ENCODE measurements around the gene HLA-DMB. TPM values are rescaled to one million over a fixed set of nuclear protein-coding genes. Genes with fewer than 3 reads are reported as not detected.

The HLA-DMB gene
- total and polyA plus RNA-seq, 2 experiments from 2014 or later = not detected

DNA sequence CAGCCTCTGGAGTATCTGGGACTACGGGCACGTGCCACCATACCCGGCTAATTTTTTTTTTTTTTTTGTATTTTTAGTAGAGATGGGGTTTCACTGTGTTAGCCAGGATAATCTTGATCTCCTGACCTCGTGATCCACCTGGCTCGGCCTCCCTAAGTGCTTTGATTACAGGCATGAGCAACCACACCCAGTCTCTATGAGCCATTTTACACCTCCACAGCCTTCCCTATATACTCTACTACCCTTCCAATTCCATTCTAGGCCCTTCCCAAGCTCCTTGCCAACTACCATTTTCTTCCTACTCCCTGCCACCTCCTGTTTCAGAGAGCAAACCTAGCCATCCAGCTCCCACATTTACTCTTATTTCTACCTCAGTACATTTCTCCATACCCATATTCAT is 19.7 kb upstream of the HLA-DMB start:
- 97 to 98% methylated on average over 5 of the region's 5 CpGs for WGBS, 2 experiments (ENCODE audit: low coverage in 1 of 2, low lambda C conversion rate in 2 of 2, missing lambda C conversion rate in 2 of 2)
- H3K27ac ChIP-seq = no peak overlapping the region
- H3K79me2 ChIP-seq (ENCODE audit: insufficient read depth) = peaks cover 50% of the 10 kb centered on the region
- no peaks in the 10 kb centered on the region for H3K9me3 ChIP-seq (ENCODE audit: low read depth)
- H3K9ac ChIP-seq = no peak overlapping the region
- H3K4me3 ChIP-seq = no peak overlapping the region
- no peaks in the 10 kb centered on the region for H3K9me2 ChIP-seq (ENCODE audit: insufficient read depth)
- H3K4me2 ChIP-seq (ENCODE audit: unreplicated experiment) = no peak overlapping the region
- no peaks in the 10 kb centered on the region for H3K36me3 ChIP-seq (ENCODE audit: low read depth)
- no peak overlapping the region for H2AFZ ChIP-seq
- in situ Hi-C loops (cut with MboI) = no loop called here
- H4K20me1 ChIP-seq (ENCODE audit: insufficient read depth) = no peaks in the 10 kb centered on the region
- no peak for DNase-seq
- no peaks in the 10 kb centered on the region for H3F3A ChIP-seq (ENCODE audit: insufficient read depth)
- peaks cover 1% of the 10 kb centered on the region; the same call in 1 of the 2 replicates for H3K4me1 ChIP-seq (ENCODE audit: insufficient read depth)
- TF ChIP-seq EZH2phosphoT487 (IDR thresholded peaks at IDR 0.05; ENCODE audit: insufficient read depth, low read depth) (no peak), EZH2 (IDR thresholded peaks at IDR 0.05; ENCODE audit: insufficient read depth, poor library complexity, severe bottlenecking) (no peak)
- H3K27me3 ChIP-seq (replicated peaks; ENCODE audit: insufficient read depth) = no peaks in the 10 kb centered on the region

- no peaks in the 10 kb centered on the region for H3K27me3 ChIP-seq (replicated peaks; ENCODE audit: insufficient read depth)
- H3K9me3 ChIP-seq (ENCODE audit: low read depth) = no peaks in the 10 kb centered on the region
- H3K4me1 ChIP-seq (ENCODE audit: insufficient read depth) = peaks cover 4% of the 10 kb centered on the region; the same call in 1 of the 2 replicates
- H3K4me2 ChIP-seq (ENCODE audit: unreplicated experiment) = no peak overlapping the region
- no peak for DNase-seq
- TF ChIP-seq EZH2phosphoT487 (IDR thresholded peaks at IDR 0.05; ENCODE audit: insufficient read depth, low read depth) (no peak), EZH2 (IDR thresholded peaks at IDR 0.05; ENCODE audit: insufficient read depth, poor library complexity, severe bottlenecking) (no peak)
- WGBS, 2 experiments (ENCODE audit: low coverage in 1 of 2, low lambda C conversion rate in 2 of 2, missing lambda C conversion rate in 2 of 2) = 92 to 98% methylated on average over 2 of the region's 2 CpGs
- H3K4me3 ChIP-seq = no peak overlapping the region
- no peaks in the 10 kb centered on the region for H3K36me3 ChIP-seq (ENCODE audit: low read depth)
- H3K79me2 ChIP-seq (ENCODE audit: insufficient read depth) = peaks cover 6% of the 10 kb centered on the region
- no peaks in the 10 kb centered on the region for H3K9me2 ChIP-seq (ENCODE audit: insufficient read depth)
- no peak overlapping the region for H2AFZ ChIP-seq
- in situ Hi-C loops (cut with MboI) = no loop called here
- H3F3A ChIP-seq (ENCODE audit: insufficient read depth) = 0 out of 2 replicates have a peak, but pooled peaks cover 12% of the 10 kb centered on the region
- H3K27ac ChIP-seq = no peak overlapping the region
- no peak overlapping the region for H3K9ac ChIP-seq
- no peaks in the 10 kb centered on the region for H4K20me1 ChIP-seq (ENCODE audit: insufficient read depth)
These were observed 15.3 kb upstream of the HLA-DMB start for GRCh38 chr6:32956176-32956575.

GRCh38 chr6:32954986-32955802 is 14.4 kb upstream of the HLA-DMB start:
- Histone ChIP-seq H3K4me1 (ENCODE audit: insufficient read depth) (peaks cover 4% of the 10 kb centered on the region; the same call in 1 of the 2 replicates), H3K27me3 (replicated peaks; ENCODE audit: insufficient read depth) (no peaks in the 10 kb centered on the region), H4K20me1 (ENCODE audit: insufficient read depth) (no peaks in the 10 kb centered on the region), H3K9me3 (ENCODE audit: low read depth) (no peaks in the 10 kb centered on the region), H3K79me2 (ENCODE audit: insufficient read depth) (no peaks in the 10 kb centered on the region), H3F3A (ENCODE audit: insufficient read depth) (0 out of 2 replicates have a peak, but pooled peaks cover 12% of the 10 kb centered on the region), H2AFZ (no peak overlapping the region), H3K27ac (no peak overlapping the region), H3K9me2 (ENCODE audit: insufficient read depth) (no peaks in the 10 kb centered on the region), H3K4me2 (ENCODE audit: unreplicated experiment) (no peak overlapping the region), H3K4me3 (no peak overlapping the region), H3K9ac (no peak overlapping the region), H3K36me3 (ENCODE audit: low read depth) (no peaks in the 10 kb centered on the region)
- WGBS, 2 experiments (ENCODE audit: low coverage in 1 of 2, low lambda C conversion rate in 2 of 2, missing lambda C conversion rate in 2 of 2) = 30 to 38% methylated on average over 3 of the region's 3 CpGs
- peak; percentile 54 for DNase-seq
- TF ChIP-seq EZH2 (IDR thresholded peaks at IDR 0.05; ENCODE audit: insufficient read depth, poor library complexity, severe bottlenecking) (no peak), EZH2phosphoT487 (IDR thresholded peaks at IDR 0.05; ENCODE audit: insufficient read depth, low read depth) (no peak)
- in situ Hi-C loops (cut with MboI) = no loop called here

- no peak for DNase-seq
- H3K4me3 ChIP-seq = no peak overlapping the region
- no peak overlapping the region for H3K9ac ChIP-seq
- H4K20me1 ChIP-seq (ENCODE audit: insufficient read depth) = no peaks in the 10 kb centered on the region
- H3K9me3 ChIP-seq (ENCODE audit: low read depth) = no peaks in the 10 kb centered on the region
- no peak overlapping the region for H3K4me2 ChIP-seq (ENCODE audit: unreplicated experiment)
- 0 out of 2 replicates have a peak, but pooled peaks cover 12% of the 10 kb centered on the region for H3F3A ChIP-seq (ENCODE audit: insufficient read depth)
- H3K27me3 ChIP-seq (replicated peaks; ENCODE audit: insufficient read depth) = no peaks in the 10 kb centered on the region
- H2AFZ ChIP-seq = no peak overlapping the region
- in situ Hi-C loops (cut with MboI) = no loop called here
- H3K79me2 ChIP-seq (ENCODE audit: insufficient read depth) = no peaks in the 10 kb centered on the region
- WGBS, 2 experiments (ENCODE audit: low coverage in 1 of 2, low lambda C conversion rate in 2 of 2, missing lambda C conversion rate in 2 of 2) = 91 to 96% methylated on average over 4 of the region's 4 CpGs
- TF ChIP-seq EZH2 (IDR thresholded peaks at IDR 0.05; ENCODE audit: insufficient read depth, poor library complexity, severe bottlenecking) = no peak
- no peak for TF ChIP-seq EZH2phosphoT487 (IDR thresholded peaks at IDR 0.05; ENCODE audit: insufficient read depth, low read depth)
- no peaks in the 10 kb centered on the region for H3K36me3 ChIP-seq (ENCODE audit: low read depth)
- no peak overlapping the region for H3K27ac ChIP-seq
- peaks cover 4% of the 10 kb centered on the region; the same call in 1 of the 2 replicates for H3K4me1 ChIP-seq (ENCODE audit: insufficient read depth)
- H3K9me2 ChIP-seq (ENCODE audit: insufficient read depth) = no peaks in the 10 kb centered on the region
These were observed 13.4 kb upstream of the HLA-DMB start for GRCh38 chr6:32954267-32954666.
